NCI-H1105 (cell line): ENCODE results near the gene MAD1L1.
"Not testable (repeated sequence)": the region's sequence is repeated elsewhere in the genome, so short reads cannot be mapped to it uniquely, and the experiment has no call there.

ENCODE experiments used
- DNase-seq: peaks from one replicate; lab custom pipeline; 2025; lab: John Stamatoyannopoulos, UW

MAD1L1 gene

GRCh38 chr7:1864161-1864940 lies 368.4 kb downstream of the MAD1L1 start:
- no peak for DNase-seq

DNA sequence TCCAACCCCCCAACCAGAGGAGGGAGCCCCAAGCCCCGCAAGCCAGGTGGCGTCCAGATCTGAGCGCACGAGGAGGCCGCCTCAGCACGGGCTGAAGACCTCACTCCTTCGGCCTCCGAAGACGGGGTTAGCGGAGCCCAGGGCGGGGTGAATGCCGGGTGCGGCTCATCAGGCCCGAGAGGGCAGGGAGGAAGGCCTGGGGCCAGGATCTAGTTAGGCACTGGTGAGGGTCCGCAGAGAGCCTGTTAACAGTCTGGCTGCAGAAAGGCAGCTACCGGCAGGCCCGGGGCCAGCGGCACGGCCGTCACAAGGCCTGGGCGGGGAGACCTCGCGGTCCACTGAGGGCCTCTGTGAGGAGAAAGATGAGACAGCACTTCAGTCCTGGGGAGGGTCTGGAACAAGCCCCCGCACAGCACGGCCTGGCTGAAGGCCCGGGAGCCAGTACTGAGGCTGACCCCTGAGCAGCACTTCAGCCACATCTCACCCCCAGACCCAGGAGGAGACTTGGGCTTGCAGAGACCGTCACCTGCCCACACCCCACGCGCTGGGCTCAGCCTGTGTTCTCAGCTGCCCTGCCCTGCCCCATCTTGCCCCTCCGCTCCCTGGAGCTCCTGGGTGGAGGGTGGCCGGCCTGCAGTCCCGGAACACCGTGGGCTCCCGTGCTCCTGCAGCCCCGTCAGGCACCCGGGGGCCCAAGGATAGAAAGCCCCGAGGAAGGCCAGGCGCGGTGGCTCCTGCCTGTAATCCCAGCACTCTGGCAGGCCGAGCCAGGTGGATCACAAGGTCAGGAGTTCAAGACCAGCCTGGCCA lies 369.4 kb downstream of the MAD1L1 start:
- DNase-seq: no peak

DNA sequence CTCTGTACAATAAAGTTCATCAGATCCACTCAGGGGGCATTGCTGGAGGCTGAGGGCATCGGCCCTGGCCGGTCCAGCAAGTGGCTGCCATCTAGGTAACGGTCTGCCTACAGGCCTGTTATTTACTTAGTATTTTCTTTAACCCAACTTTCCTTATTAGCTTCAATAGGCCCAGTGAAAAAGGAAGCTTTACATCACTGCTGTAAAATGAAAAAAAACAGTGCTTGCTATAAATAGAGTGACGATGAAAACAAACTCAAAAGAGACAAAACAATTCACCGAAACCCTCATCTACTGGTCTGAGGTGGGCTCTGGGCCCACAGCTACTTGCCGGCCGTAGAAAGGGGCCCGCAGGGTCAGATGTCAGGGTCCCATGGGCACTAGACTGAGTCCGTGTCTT lies 370.2 kb downstream of the MAD1L1 start:
- DNase-seq: no peak

DNA sequence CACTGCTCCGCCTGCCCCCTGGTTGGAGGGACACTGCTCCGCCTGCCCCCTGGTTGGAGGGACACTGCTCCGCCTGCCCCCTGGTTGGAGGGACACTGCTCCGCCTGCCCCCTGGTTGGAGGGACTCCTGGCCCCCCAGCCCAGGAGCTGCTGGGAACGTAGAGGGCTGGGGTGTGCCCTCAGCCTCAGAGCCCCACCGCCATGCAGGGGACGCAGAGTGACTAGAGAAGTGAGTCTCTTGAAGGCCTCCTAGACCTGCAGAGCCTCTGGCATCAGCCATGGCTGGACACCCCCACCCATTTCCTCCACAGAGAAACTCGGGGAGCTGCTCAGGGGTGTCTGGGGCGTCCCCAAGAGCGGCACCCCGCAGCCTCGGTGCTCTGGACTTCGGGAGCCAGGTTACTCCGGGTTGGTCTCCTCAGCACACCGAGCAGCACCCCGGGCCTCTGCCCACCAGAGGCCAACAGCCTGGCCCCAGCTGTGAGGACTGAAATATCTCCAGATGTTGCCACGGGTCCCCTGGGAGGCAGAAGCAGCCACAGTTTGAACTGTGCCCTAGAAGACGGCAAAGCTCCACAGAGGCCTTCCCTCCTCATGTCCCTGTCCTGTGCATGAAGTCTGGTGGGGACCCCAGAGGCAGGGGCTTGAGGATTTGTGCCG lies 370.8 kb downstream of the MAD1L1 start:
- no peak for DNase-seq

DNA sequence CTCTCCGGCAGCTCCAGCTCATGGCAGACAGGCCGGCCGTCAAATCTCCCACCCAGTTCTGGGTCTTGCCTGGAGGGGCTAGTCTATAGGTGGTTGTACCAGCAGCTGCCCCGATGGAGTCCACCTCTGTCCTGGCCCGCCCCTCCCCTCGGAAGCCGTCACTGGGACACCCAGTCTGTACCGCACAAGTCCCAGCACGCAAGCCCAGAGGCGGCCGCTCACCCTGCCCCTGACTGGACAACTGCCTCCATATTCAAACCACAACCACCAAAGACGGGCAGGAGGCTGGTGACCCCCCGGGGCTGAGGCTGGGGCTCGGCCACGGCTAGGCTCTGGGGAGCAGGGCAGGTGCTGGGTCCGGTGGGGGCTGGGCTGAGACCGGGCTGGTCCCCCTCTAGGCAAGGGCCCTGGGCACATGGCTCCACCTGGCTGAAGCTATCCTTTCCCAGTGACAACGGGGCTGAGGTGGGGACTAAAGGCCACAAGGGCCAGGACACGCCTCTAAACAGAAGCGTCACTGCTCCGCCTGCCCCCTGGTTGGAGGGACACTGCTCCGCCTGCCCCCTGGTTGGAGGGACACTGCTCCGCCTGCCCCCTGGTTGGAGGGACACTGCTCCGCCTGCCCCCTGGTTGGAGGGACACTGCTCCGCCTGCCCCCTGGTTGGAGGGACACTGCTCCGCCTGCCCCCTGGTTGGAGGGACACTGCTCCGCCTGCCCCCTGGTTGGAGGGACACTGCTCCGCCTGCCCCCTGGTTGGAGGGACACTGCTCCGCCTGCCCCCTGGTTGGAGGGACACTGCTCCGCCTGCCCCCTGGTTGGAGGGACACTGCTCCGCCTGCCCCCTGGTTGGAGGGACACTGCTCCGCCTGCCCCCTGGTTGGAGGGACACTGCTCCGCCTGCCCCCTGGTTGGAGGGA lies 371.6 kb downstream of the MAD1L1 start:
- DNase-seq: not testable (repeated sequence)

DNA sequence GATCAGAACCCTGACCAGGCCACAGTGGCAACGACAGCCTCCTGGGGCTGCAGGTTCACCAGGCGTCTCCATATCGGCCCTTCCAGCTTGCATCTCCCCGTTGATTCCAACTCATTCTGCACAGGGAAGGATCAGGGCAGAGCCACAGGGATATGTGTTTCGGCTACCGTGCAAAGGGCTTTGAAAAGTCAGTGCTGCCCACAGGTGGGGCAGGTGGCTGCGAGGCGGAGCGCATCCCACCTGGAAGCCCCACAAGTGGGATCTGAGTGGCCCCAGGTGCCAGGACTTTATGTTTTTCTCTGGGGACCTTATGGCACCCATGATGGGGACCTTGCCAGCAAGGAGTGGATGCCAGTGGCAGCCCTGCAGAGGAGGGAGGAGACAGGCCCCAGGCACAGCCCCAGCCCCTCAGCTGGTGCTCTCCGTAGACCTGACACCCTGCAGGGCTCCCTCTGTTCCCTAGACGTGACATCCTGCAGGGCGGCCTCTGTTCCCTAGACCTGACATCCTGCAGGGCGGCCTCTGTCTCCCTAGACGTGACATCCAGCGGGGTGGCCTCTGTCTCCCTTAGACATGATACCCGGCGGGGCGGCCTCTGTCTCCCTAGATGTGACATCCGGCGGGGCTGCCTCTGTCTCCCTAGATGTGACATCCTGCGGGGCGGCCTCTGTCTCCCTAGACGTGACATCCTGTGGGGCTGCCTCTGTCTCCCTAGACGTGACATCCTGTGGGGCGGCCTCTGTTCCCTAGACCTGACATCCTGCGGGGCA lies 373.3 kb downstream of the MAD1L1 start:
- no peak for DNase-seq

DNA sequence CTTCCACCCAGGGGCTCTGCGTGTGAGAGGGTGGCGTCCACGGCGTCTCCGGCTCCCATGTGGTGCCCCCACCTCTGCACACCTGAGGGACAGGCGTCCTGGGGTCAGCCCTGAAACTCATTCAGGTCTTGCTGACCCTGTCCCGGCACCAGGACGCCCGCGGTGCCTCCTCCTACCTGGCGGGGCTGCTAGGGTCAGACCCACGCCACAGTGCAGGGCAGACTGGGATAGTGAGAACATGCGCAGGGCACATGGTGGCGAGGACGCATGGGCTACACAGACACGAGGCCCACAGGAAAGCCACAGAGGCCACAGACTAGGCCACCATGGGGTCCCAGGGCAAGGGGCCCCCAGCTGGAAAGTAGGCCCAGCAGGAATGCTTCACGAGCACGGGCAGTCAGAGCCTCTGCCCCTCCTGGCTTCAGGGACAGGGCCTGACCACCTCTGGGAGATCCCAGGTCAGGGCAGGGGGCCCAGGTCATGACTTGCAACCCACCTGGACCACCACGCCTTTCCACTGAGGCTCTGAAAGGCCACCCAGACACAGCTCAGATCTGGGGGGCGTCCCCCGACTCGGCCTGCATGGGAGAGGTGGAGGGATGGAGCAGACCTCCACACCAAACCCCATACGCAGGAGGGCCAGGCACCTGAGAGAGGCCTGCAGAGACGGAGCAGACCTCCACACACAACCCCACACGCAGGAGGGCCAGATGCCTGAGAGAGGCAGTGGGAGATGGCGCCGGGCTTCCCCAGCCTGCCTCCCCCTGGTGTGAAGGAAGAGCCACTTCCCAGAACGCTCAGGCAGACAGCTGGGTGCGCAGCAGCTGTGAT lies 374.1 kb downstream of the MAD1L1 start:
- DNase-seq: no peak

- DNase-seq: no peak
Observed at GRCh38 chr7:1857487-1858421, 375.0 kb downstream of the MAD1L1 start.

- no peak for DNase-seq
Observed at GRCh38 chr7:1856888-1857441, 375.8 kb downstream of the MAD1L1 start.

- DNase-seq: no peak
Observed at GRCh38 chr7:1856161-1856887, 376.4 kb downstream of the MAD1L1 start.

- DNase-seq: no peak
Observed at GRCh38 chr7:1855725-1856160, 377.0 kb downstream of the MAD1L1 start.

DNA sequence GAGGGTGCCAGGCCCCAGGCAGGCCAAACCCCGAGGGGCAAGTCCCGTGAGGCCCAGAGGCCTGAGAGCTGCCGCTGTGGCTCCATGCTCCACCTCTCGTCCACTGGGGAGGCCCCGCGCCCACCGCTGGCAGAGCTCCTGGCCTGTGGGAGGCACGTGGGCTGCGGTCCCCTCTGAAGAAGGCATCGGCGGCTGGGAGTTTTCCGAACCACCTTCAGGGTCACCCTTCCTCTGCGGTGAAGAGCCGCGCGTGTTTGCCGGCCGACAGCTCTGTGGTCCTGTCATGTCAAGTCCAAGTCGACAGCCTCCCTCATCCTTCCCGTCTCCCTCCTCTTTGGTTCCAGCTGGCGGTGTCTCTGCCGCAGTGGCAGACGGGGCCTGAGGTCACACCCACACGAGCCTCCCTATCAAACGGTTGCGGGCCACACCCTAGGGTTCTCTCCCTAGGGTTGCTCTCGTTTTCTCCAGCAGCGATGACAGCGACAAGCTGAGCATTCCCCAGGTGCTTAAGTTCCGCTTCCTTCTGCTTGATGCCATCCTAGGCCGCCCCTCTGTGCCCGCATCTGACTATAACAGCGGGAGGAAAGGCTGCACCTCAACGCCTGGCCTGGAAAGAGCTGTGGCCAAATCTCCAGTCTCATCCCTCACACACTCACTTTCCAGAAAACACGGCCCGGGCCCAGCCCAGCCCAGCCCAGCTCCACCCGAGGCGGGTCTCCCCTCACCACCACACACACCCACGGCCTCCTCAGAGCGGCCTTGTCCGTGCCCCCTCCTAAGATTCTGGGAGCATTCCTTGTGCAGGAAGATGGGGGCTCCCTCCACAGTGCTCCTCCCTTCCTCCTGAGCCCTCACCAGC lies 377.6 kb downstream of the MAD1L1 start:
- DNase-seq: no peak

- no peak for DNase-seq
Observed at GRCh38 chr7:1853986-1854865, 378.5 kb downstream of the MAD1L1 start.

DNA sequence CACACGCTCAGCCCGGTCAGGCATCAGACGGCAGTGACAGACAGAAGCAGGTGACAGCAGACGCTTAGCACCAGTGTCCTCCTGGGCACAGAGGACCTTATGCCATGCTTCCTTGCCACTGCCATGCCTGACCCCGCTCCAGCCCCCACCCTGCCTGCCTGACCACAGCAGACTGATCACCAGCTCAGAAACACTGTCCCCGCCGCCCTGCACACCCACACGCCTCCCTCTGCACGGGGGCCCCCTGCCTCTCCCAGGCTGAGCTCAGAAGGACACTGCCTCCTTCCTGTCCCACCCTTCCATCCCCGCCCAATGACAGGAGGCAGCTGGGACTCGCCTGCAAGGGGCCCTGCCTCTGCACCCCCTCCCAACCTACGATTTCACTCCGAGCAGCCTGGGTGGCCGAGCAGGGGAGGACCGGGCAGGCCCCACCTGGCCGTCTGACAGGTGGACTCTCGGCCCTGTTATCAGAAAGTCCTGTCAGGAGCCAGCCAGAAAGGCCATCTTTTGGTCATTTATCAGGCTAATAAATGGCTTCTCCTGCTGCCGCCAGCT lies 379.2 kb downstream of the MAD1L1 start:
- no peak for DNase-seq
